HG02852 (cell line): ENCODE measurements around the gene DYNLT5.
"Not testable (repeated sequence)": the region's sequence is repeated elsewhere in the genome, so short reads cannot be mapped to it uniquely, and the experiment has no call there.

ENCODE experiments used
- ATAC-seq: cut with Tn5 transposase; IDR thresholded peaks from one replicate; pipeline ENCODE4 v1.9.1; 2021; ENCODE audit warnings: mild to moderate bottlenecking, moderate library complexity; ENCODE audit not compliant: unreplicated experiment

The DYNLT5 gene, protein sequence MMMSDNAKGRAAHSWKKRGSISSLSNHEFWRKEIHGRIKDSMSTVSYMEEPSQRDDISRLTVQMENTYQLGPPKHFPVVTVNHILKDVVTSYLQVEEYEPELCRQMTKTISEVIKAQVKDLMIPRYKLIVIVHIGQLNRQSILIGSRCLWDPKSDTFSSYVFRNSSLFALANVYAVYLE

GRCh38 chr1:66752000-66752592, at the start of gene DYNLT5:
Gene DYNLT5 (plus strand): TSS chr1:66752459. CDS start chr1:66754659, 2,200 bp downstream.
- peak; percentile 66 for ATAC-seq

- ATAC-seq = no peak
Observed at GRCh38 chr1:66704177-66704875, 47.9 kb upstream of the DYNLT5 start.

DNA sequence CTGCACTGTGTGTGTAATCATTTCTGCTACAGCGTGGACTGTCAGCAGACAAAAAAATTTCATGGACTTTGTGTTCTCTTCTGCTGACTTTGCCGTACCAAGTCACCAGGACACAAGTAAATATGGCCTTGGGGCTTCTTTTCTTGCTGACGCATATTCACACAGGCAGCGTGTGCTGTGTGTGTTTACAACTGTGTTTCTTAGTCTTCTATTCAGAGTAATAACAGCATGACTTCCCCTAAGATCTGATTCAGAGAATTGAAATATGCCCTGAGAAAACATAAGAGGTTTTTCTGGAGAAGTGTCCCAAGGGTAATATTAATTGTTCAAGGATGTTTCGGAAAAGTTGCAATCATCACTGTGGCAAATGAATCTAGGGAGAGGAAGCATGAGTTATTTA, 47.1 kb upstream of the DYNLT5 start:
- ATAC-seq = no peak

DNA sequence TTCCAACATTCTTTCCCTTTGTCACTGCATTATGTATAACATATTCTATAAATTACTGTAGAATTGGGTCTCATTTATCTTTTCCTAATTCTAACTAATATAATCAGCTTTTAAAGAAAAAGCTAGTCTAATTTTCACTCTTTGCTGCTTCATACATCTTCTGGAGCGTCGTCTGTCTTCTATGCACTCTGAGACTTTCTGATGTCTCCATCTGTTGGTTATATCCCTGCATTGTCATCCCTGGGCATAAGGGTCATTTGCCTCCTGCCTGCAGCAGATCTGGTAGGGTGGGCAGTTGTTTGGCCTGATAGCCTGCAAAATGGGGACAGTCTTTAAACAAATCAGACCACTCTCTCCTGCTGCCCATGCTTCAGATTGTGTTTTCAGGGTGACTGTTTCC, 40.8 kb upstream of the DYNLT5 start:
- ATAC-seq = no peak

GRCh38 chr1:66712839-66713238, 39.4 kb upstream of the DYNLT5 start:
- ATAC-seq = no peak

DNA sequence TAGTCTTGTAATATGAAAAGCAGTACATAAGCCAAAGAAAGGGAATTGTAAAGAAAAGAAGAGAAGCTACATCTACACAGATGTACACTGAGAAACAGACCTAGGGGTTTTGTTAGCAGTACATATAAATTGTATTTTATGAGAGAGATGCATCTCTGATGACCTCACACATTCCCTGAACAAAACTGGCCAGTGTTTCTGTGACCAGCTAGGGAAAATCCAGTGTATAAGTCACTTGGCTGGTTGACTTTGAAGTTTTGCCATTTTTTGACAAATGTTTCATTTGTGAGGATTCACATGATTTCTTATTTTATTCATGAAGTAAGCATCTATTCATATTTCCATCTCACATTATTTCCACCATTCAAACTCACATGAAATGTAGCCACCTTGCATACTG, 28.3 kb upstream of the DYNLT5 start:
- no peak for ATAC-seq

GRCh38 chr1:66725885-66726665, 26.2 kb upstream of the DYNLT5 start:
- peak; percentile 88 for ATAC-seq

DNA sequence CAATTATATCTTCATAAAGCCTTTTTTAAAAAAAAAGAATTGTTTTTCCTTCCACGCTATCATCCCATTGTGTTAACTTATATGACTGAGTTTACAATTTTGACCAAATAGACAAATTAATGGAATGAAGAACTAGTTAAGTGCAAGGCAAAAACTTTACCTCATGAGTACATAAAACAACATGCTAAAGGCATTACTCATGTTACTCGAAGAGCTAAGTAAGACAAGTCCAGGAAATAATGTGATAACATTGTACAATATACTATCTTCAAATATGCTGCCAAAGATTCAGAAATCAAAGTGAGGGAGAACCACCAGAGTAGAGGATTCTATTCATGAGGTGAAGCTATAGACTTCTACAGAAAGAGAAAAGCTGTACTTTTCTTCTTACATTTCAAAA, 24.2 kb upstream of the DYNLT5 start:
- ATAC-seq = no peak

- not testable (repeated sequence) for ATAC-seq
Observed at GRCh38 chr1:66728716-66729115, 23.5 kb upstream of the DYNLT5 start.

GRCh38 chr1:66729119-66729518, 23.1 kb upstream of the DYNLT5 start:
- no peak for ATAC-seq

- ATAC-seq = no peak
Observed at GRCh38 chr1:66729523-66729922, 22.7 kb upstream of the DYNLT5 start.

GRCh38 chr1:66730462-66730861, 21.8 kb upstream of the DYNLT5 start:
- no peak for ATAC-seq

DNA sequence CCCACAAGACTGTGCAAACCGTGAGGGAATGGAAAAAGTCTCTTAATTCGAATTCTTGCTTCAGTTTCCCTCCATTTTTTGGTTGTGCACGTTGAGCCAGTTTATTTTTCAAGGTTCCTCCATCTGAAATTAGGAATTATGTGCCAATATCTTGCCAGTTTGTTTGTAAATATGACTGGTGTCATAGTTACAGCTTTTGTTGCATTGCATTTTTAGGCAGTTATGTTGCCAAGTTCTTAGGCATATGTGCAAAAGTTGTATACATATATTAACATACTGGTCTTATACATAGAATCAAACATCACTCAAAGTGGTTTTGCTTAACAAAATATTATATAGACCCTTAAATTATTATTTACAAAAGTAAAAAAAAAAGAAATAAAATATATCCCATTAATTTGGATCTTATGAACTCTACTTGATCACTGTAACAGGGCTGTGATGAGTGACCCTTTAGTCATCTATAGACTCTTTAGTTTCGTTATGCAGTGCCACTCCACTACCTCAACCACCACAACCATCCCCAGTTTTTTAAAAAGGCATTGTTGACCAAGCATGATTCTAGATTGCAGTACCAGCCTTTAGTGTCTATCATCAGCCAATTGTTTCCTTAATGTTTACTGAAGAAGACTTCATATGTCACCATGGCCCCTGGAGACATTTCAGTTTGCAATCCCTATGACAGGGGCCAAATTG, 20.9 kb upstream of the DYNLT5 start:
- ATAC-seq = no peak

GRCh38 chr1:66732407-66733166, 19.7 kb upstream of the DYNLT5 start:
- ATAC-seq = no peak

DNA sequence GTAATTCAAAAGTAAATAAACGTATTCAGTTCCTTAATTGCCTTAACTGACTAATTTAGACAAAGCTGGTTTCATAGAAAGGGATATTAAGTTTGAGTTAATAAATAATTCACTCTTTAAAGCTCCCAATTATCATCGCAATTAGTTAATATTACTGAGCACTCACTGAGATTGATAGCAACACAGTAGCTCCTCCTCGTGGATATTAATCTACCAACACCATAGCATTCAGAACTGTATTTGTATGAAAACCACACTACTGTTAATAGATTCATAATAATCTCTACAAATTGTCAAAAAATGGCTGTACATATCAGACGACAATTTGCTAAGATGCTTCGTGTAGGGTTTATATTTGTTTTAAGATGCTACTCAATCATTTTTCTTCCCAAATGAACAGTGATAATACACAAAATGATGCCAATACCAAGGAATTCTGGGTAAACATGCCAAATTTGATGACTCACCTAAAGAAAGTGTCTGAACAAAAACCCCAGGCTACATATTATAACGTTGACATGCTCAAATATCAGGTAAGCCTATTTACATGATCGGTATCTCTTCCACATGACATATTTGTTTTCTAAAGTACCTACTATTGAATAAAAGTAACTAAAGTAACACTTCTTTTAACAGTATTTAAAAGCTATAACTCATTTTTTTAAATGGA, 18.8 kb upstream of the DYNLT5 start:
- ATAC-seq = no peak

GRCh38 chr1:66734531-66734930, 17.7 kb upstream of the DYNLT5 start:
- not testable (repeated sequence) for ATAC-seq

- ATAC-seq = no peak
Observed at GRCh38 chr1:66737836-66738235, 14.4 kb upstream of the DYNLT5 start.

GRCh38 chr1:66739401-66740157, 12.7 kb upstream of the DYNLT5 start:
- ATAC-seq = peak; percentile 79

DNA sequence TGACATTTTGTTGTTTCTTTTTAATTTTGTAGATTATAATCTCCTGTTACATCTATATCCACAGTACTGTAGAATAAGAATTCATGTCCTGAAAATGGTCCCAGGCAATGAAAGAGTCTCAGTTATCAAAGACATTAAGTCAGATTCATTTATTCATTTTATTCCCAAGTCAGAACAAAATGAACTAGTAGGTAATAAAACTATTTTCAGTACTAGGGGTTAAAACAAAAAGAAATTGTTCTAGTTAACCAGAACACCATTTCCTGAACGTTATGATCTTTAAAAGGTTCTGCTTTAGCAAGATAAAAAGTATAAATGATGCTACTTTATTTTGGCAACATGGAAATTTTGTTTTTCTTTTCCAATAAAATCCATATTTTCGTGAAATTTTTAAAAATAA, 6.8 kb upstream of the DYNLT5 start:
- ATAC-seq = no peak
